Ishikawa (cell line): ENCODE data around the gene CLPSL1.

Experiments used
- CEBPB ChIP-seq: IDR thresholded peaks from 2 replicates; pipeline ENCODE4 v1.6.1; 2012
- EGR1 ChIP-seq: IDR thresholded peaks from 2 replicates; pipeline ENCODE4 v1.6.1; 2012
- EP300 ChIP-seq: IDR thresholded peaks from 2 replicates; pipeline ENCODE4 v1.6.1; 2012; ENCODE audit warnings: borderline replicate concordance
- MAX ChIP-seq: IDR thresholded peaks from 2 replicates; pipeline ENCODE4 v1.6.1; 2012
- NFIC ChIP-seq: IDR thresholded peaks from 2 replicates; pipeline ENCODE4 v1.6.1; 2012
- RAD21 ChIP-seq: IDR thresholded peaks from 2 replicates; pipeline ENCODE4 v1.6.1; 2012; ENCODE audit warnings: low read depth
- REST ChIP-seq: IDR thresholded peaks from 2 replicates; pipeline ENCODE4 v1.6.1; 2012; ENCODE audit warnings: low read depth, mild to moderate bottlenecking
- TAF1 ChIP-seq: IDR thresholded peaks from 2 replicates; pipeline ENCODE4 v1.6.1; 2012; ENCODE audit warnings: low read depth, mild to moderate bottlenecking
- TCF12 ChIP-seq: IDR thresholded peaks from 2 replicates; pipeline ENCODE4 v1.6.1; 2012; ENCODE audit warnings: low read depth
- USF1 ChIP-seq: IDR thresholded peaks from 2 replicates; pipeline ENCODE4 v1.6.1; 2012
- YY1 ChIP-seq: IDR thresholded peaks from 2 replicates; pipeline ENCODE4 v1.6.1; 2012; ENCODE audit warnings: low read depth
- ZBTB7A ChIP-seq: IDR thresholded peaks from 2 replicates; pipeline ENCODE4 v1.6.1; 2012; ENCODE audit warnings: low read depth

GRCh38 chr6:35804996-35805736 lies 24.3 kb downstream of the CLPSL1 start, which contains the start of gene LHFPL5:
- TF ChIP-seq MAX (no peak), ZBTB7A (0 out of 2 replicates have a peak, but pooled peaks have one; percentile 55), EP300 (no peak), REST (peak; percentile 97), YY1 (no peak), TCF12 (no peak), USF1 (no peak), TAF1 (no peak), NFIC (no peak), CEBPB (no peak), EGR1 (no peak), RAD21 (no peak; the same call in 1 of the 2 replicates)
